Fibroblast of pulmonary artery (primary cell): ENCODE measurements around the gene BAZ1B.
"Not testable (repeated sequence)": the region's sequence is repeated elsewhere in the genome, so short reads cannot be mapped to it uniquely, and the experiment has no call there.

Experiments
- DNase-seq: peaks from one replicate; pipeline ENCODE4 v3.0.0-alpha.2; 2010; ENCODE audit warnings: low read depth
- H3K4me3 ChIP-seq: replicated peaks from 2 replicates; pipeline ENCODE4 v1.5.1; 2011; ENCODE audit warnings: low read depth, mild to moderate bottlenecking, control low read depth, low read length, moderate library complexity
- CTCF ChIP-seq: IDR thresholded peaks from 2 replicates; pipeline ENCODE4 v1.5.1; 2011; ENCODE audit warnings: mild to moderate bottlenecking, control low read depth, low read length, inconsistent platforms; ENCODE audit errors: missing control alignments

BAZ1B gene

GRCh38 chr7:73549176-73549575 lies 27.1 kb upstream of the BAZ1B start:
- no peak for TF ChIP-seq CTCF
- H3K4me3 ChIP-seq, result no peak overlapping the region
- no peak for DNase-seq

GRCh38 chr7:73547841-73548240 lies 25.7 kb upstream of the BAZ1B start:
- DNase-seq, result no peak
- TF ChIP-seq CTCF, result no peak
- H3K4me3 ChIP-seq, result no peak overlapping the region

- DNase-seq, result no peak
- H3K4me3 ChIP-seq, result no peak overlapping the region
- no peak for TF ChIP-seq CTCF
Observed at GRCh38 chr7:73544678-73545077, 22.6 kb upstream of the BAZ1B start.

- TF ChIP-seq CTCF, result no peak
- DNase-seq, result no peak
Observed at GRCh38 chr7:73541722-73542121, 19.6 kb upstream of the BAZ1B start.

DNA sequence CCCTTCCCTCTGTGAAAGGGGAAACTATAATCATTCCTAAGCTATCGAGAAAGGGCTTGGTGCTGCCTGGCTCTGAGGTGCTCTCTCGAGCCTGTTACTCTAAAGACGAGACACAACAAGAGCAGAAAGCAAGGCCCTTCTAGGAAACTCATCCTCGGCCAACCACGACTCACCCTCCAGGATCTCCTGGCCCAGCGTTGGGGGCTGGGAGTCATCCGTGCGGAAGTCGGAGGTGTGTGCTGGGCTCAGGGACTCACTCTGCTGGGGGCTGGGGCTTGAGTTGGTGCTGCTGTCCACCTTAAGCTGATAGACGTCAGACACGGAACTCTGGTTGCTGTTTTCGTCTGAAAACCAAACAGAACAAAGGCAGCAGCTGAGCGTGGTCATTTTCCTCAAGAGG lies 17.6 kb upstream of the BAZ1B start:
- TF ChIP-seq CTCF, result no peak
- DNase-seq, result no peak

More at GRCh38 chr7:73541722-73542121, 19.6 kb upstream of the BAZ1B start:
- no peak overlapping the region for H3K4me3 ChIP-seq

GRCh38 chr7:73538510-73538909 lies 16.4 kb upstream of the BAZ1B start:
- not testable (repeated sequence) for DNase-seq, H3K4me3 ChIP-seq

More for the DNA sequence above, 17.6 kb upstream of the BAZ1B start:
- no peak overlapping the region for H3K4me3 ChIP-seq

DNA sequence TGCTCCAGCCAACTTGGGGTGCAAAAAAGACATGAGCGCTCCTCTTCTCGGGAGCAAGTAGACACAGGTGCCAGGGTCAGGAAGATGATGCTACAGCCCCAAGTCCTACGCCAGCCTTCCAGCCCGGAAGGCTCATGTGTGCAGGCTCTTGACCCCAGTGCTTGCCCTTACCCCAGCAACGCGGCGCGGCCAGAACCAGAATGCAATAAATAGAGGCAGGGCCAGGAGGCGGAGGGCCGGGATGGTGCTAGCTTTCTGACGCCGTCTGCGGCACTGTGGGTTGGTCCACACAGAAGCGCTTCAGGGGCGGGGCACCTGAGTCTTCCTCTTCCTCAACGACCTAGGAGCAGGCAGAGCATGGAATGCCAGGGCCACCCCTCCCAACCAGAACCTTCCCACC lies 15.0 kb upstream of the BAZ1B start:
- no peak for DNase-seq
- no peak for TF ChIP-seq CTCF
- no peak overlapping the region for H3K4me3 ChIP-seq

- DNase-seq, result no peak
- no peak for TF ChIP-seq CTCF
- H3K4me3 ChIP-seq, result no peak overlapping the region
Observed at GRCh38 chr7:73536479-73536878, 14.4 kb upstream of the BAZ1B start.

DNA sequence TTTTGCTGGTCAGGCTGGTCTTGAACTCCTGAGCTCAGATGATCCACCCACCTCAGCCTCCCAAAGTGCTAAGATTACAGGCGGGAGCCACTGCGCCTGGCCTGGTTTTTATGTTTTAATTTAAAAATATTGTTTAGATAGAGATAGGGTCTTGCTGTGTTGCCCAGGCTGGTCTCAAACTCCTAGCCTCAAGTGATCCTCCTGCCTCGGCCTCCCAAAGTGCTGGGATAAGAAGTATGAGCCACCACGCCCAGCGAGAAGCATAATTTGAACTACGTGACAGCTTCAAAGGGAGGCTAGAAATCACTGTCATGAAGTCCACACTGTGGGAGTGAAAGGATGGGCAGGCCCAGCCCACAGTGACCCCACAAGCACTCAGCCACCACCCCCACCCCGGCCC lies 13.8 kb upstream of the BAZ1B start:
- H3K4me3 ChIP-seq, DNase-seq: not testable (repeated sequence)
